GM21367 (cell line): ENCODE data around the gene IL18R1.
A peak's percentile ranks its signal among the peaks of the same experiment; 100 is the strongest.

Experiments
- ATAC-seq: cut with Tn5 transposase; IDR thresholded peaks from one replicate; pipeline ENCODE4 v1.9.1; 2021; ENCODE audit not compliant: unreplicated experiment

IL18R1 gene

GRCh38 chr2:102432386-102432785, 76.8 kb downstream of the IL18R1 start:
- no peak for ATAC-seq

- no peak for ATAC-seq
Observed at GRCh38 chr2:102433973-102434654, 78.5 kb downstream of the IL18R1 start.

GRCh38 chr2:102434655-102435381, 79.2 kb downstream of the IL18R1 start:
- no peak for ATAC-seq

GRCh38 chr2:102435741-102436140, 80.1 kb downstream of the IL18R1 start:
- ATAC-seq: no peak

- no peak for ATAC-seq
Observed at GRCh38 chr2:102436323-102436722, 80.7 kb downstream of the IL18R1 start.

- no peak for ATAC-seq
Observed at GRCh38 chr2:102437122-102437521, 81.5 kb downstream of the IL18R1 start.

GRCh38 chr2:102438111-102438510, 82.5 kb downstream of the IL18R1 start:
- no peak for ATAC-seq

- ATAC-seq: no peak
Observed at GRCh38 chr2:102438578-102438977, 83.0 kb downstream of the IL18R1 start.

- no peak for ATAC-seq
Observed at GRCh38 chr2:102439065-102439695, 83.6 kb downstream of the IL18R1 start.

GRCh38 chr2:102442967-102443828, 87.6 kb downstream of the IL18R1 start:
- peak; percentile 75 for ATAC-seq

- no peak for ATAC-seq
Observed at GRCh38 chr2:102444233-102444632, 88.6 kb downstream of the IL18R1 start.

GRCh38 chr2:102446936-102447335, 91.3 kb downstream of the IL18R1 start:
- no peak for ATAC-seq
